GM18861 (cell line): ENCODE data around the gene KDM4F.
A peak's percentile ranks its signal among the peaks of the same experiment; 100 is the strongest.
"Not testable (repeated sequence)": the region's sequence is repeated elsewhere in the genome, so short reads cannot be mapped to it uniquely, and the experiment has no call there.

ENCODE experiments used
- ATAC-seq: cut with Tn5 transposase; IDR thresholded peaks from one replicate; pipeline ENCODE4 v1.9.1; 2021; ENCODE audit not compliant: unreplicated experiment

KDM4F gene

DNA sequence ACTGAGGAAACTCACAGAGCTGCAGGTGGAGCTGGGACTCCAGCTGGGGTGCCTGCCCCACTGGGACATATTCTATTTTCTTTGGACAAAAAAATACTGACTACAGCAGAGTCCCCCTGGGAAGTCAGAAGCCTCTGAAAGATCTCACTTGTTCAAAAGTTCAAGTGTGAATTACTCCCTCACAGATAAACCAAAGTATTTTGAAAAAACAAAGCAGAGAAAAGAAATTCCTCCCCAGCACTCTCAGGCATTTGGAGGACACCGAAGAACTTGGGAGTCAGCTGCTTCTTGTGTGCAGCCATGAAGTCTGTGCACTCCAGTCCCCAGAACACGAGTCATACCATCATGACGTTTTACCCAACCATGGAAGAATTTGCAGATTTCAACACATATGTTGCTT is at the start of gene KDM4F:
Gene KDM4F, plus strand, starts transcription at position 301 of the 400 bp plus-strand sequence.
- ATAC-seq = not testable (repeated sequence)

- ATAC-seq = no peak
Measured at GRCh38 chr11:95003716-95004115, 45.5 kb upstream of the KDM4F start.

DNA sequence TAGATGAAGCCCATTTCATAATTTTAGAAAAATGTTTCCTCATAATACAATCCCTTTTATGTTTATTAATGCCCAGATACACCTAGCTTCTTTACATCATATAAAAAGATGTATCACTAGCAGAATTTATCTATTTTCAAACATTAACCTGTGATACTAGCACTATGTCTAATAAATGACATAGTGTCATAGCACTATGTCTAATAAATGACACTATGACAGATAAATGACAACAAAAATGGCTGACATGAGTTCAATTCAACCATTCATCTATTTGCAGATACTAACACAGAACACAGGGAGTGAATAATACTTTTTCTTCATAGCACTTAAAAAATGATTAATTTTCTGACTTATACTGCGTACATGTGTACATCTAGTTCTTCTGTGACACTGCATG is 43.6 kb upstream of the KDM4F start:
- ATAC-seq = no peak

DNA sequence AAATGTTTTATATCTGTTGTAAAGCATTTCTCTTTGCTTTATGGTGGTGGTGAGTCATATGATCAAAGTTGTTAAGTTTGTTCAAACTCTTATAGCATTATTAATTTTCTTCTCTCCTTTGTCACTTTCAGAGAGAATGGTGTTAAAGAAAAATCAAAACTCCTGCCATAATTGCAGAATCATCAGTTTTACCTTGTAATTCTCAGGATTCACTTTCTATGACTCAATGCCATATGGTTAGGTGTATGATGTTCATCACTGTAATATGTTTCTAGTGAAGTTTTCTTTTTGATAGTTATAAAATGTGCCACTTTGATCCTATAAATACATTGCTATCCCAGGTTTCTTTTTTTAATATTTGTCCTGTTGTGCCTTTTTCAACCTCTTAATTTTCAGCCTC is 37.8 kb upstream of the KDM4F start:
- no peak for ATAC-seq

GRCh38 chr11:95014184-95014821 is 34.9 kb upstream of the KDM4F start:
- no peak for ATAC-seq

GRCh38 chr11:95016139-95016538 is 33.1 kb upstream of the KDM4F start:
- ATAC-seq = no peak

GRCh38 chr11:95021468-95021867 is 27.8 kb upstream of the KDM4F start:
- ATAC-seq = not testable (repeated sequence)

GRCh38 chr11:95024958-95025357 is 24.3 kb upstream of the KDM4F start, which contains the start of gene KDM4E:
KDM4E (plus strand) TSS chr11:95025258; CDS start chr11:95025558, 300 bp downstream.
- no peak for ATAC-seq

- ATAC-seq = not testable (repeated sequence)
Measured at GRCh38 chr11:95025594-95025993, 23.6 kb upstream of the KDM4F start.

DNA sequence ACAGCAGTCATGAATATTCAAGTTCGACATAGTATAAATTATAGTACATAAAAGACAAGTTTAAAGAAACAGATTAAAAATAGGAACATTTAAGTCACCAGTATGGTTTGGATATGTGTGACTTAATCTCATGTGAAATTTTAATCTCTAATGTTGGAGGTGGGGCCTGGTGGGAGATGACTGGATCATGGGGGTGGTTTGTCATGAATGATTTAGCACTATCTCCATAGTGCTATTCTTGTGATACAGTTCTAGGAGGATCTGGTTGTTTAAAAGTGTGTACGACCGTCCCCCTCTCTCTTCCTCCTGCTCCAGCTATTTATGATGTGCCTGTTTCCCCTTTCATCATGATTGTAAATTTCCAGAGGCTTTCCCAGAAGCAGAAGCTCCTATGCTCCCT is 20.9 kb upstream of the KDM4F start:
- no peak for ATAC-seq

- ATAC-seq = no peak
Measured at GRCh38 chr11:95033051-95033450, 16.2 kb upstream of the KDM4F start.

GRCh38 chr11:95035316-95035715 is 13.9 kb upstream of the KDM4F start:
- no peak for ATAC-seq

GRCh38 chr11:95037356-95038035 is 11.7 kb upstream of the KDM4F start:
- ATAC-seq = not testable (repeated sequence)

- no peak for ATAC-seq
Measured at GRCh38 chr11:95042239-95042638, 7.0 kb upstream of the KDM4F start.

DNA sequence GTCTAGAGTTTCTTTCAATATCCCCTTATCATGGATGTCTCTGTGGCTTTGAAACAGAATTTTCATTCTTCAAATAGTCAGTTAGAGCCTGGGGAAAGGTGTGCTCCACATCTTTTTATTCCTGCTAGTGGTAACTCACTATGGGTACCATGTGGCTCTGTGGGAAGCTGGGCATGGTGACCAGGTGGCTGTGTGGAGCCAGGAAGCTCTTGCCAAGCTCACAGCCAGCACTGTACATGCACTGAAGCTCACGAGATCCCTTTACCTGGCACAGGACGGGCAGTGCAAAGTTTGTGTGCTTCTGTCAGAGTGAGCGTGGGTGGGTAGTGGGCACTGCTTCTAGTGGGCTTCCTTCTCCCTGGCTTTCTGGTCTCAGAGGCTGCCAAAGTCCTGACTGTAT is 6.3 kb upstream of the KDM4F start:
- ATAC-seq = no peak

DNA sequence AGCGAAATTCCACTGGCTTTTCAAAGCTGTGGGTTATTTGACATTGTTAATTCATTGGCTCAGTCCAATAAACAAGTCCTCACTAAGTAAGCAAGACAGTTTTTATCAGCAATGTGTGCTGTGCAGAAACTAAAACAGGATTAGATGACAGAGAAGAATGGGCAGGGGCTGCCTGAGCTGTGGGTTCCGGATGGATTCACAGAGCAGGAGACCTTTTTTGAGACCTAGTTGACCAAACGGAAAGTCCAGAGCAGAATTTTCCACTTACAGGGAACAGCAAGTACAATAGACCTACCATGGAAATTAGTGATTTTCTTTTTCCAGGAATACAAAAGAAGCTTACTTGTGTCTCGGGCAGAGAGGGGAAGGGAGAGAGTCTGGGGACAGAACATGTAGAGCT is 5.2 kb upstream of the KDM4F start:
- ATAC-seq = no peak

DNA sequence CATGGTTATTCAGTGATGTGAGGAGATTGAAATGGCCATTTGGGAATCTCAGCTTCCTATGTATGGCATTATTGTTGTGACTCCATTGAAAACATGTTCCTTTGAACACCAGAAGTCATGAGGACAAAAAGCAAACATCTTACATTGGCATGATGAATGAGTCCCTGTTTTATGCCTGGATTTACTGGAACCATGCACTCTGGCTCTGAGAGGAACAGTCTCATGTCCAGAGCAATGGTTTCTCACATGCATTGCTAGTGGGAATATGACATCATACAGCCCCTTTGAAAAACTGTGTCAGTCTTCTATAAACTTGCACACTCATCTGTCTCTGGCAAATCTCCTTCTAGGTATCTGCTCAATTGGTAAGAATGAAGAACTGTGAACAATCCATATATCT is 3.4 kb upstream of the KDM4F start:
- ATAC-seq = no peak

- ATAC-seq = no peak
Measured at GRCh38 chr11:95050595-95051202, 1.5 kb downstream of the KDM4F start.

- ATAC-seq = no peak
Measured at GRCh38 chr11:95054356-95054755, 5.1 kb downstream of the KDM4F start.

DNA sequence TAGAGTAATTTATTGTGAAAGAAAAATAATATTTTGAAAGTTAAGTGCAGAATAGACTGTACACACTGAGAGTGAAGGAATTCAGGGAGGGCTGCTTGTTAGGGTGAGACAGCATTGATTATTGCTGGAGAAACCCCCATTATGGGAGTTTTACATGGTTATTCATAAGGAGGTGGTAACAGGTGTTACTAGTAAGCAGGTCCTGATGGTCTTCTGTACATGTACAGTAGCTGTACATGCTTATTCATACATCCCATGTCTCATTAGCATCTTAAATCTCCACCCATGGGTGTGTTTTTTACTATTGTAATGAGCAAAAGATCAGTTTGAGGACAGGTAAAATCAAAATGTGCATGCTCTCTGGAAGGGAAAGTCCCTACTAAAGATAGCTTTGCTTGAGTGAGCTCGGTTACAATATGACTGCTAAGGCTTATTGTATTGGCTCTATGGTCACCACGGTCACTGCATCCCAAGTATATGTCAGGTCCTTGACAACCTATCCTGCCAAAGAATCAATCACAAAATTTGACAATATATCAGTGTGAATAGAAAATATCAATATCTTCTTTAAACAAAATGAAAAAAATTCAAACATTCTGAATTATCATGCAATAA is 6.2 kb downstream of the KDM4F start:
- ATAC-seq = peak; percentile 99

- no peak for ATAC-seq
Measured at GRCh38 chr11:95057959-95058358, 8.7 kb downstream of the KDM4F start.

- ATAC-seq = no peak
Measured at GRCh38 chr11:95058621-95059020, 9.4 kb downstream of the KDM4F start.
